Activated CD8-positive, alpha-beta T cell treated with anti-CD3 and anti-CD28 coated beads for 36 hours (primary cell): ENCODE measurements around the gene NAPA. TPM values are rescaled to one million over a fixed set of nuclear protein-coding genes. Genes with fewer than 3 reads are reported as not detected.

ENCODE experiments used
- ATAC-seq: fragments of 200-7000 bp; cut with Tn5 transposase; one replicate; pipeline ENCODE4 v1.10.0; 2021; ENCODE audit warnings: mild to moderate bottlenecking, moderate library complexity
- CTCF ChIA-PET: fragments of 350-600 bp; sonication (Branson Sonifier 250); formaldehyde crosslinking; loops from one replicate; lab custom pipeline; 2021; ENCODE audit warnings: antibody characterized with exemption; lab: Charles Lee
- POLR2A ChIA-PET: fragments of 350-600 bp; sonication (Branson Sonifier 250); formaldehyde crosslinking; loops from one replicate; lab custom pipeline; 2021; ENCODE audit warnings: antibody characterized with exemption; lab: Charles Lee
- DNase-seq: peaks from one replicate; pipeline ENCODE4 v3.0.0-alpha.2; 2020
- H3K27ac Mint-ChIP-seq: one replicate; pipeline ENCODE4 v1.8.0; 2021; ENCODE audit warnings: mild to moderate bottlenecking, mixed read lengths
- H3K27me3 Mint-ChIP-seq: one replicate; pipeline ENCODE4 v1.8.0; 2021; ENCODE audit warnings: mixed read lengths
- H3K36me3 Mint-ChIP-seq: one replicate; pipeline ENCODE4 v1.8.0; 2021; ENCODE audit warnings: low read depth, mixed read lengths
- H3K4me1 Mint-ChIP-seq: one replicate; pipeline ENCODE4 v1.8.0; 2021; ENCODE audit warnings: low read depth, mixed read lengths
- H3K4me3 Mint-ChIP-seq: one replicate; pipeline ENCODE4 v1.8.0; 2021; ENCODE audit warnings: mild to moderate bottlenecking, moderate library complexity, mixed read lengths
- H3K9me3 Mint-ChIP-seq: one replicate; pipeline ENCODE4 v1.8.0; 2021; ENCODE audit warnings: mixed read lengths
- CTCF ChIP-seq: fragments of 200-600 bp; IDR thresholded peaks from one replicate; pipeline ENCODE4 v1.8.0; 2022; ENCODE audit warnings: antibody characterized with exemption, mild to moderate bottlenecking
- intact Hi-C: fragments of 100-400 bp; cut with micrococcal nuclease; formaldehyde crosslinking; loops from one replicate; pipeline ENCODE4 v1.10.0; 2022
- total RNA-seq, 2 experiments: library from RNA; stranded (reverse); gene quantifications; one replicate each; pipeline ENCODE4 v1.2.3, GENCODE V29; 2021

The NAPA gene
- total RNA-seq, 2 experiments from 2014 or later: 43.9 to 47.2 TPM

- H3K9me3 Mint-ChIP-seq: no peaks in the 10 kb centered on the region
These were observed 17.0 kb upstream of the NAPA start for GRCh38 chr19:47531640-47532387.

GRCh38 chr19:47529018-47529742 is 14.3 kb upstream of the NAPA start:
- POLR2A ChIA-PET: interaction anchor here (1.3 to 1.6 kb wide), 2 partner anchors 14 to 45 kb away, joined by 3 to 4 read pairs; partner anchors contain the start of gene KPTN
- Mint-ChIP-seq H3K27me3 (no peaks in the 10 kb centered on the region), H3K9me3 (no peaks in the 10 kb centered on the region), H3K36me3 (no peaks in the 10 kb centered on the region), H3K27ac (no peak overlapping the region), H3K4me3 (no peak overlapping the region), H3K4me1 (no peaks in the 10 kb centered on the region)
- no peak for ATAC-seq
- intact Hi-C loops: no loop called here
- no peak for DNase-seq
- no peak for TF ChIP-seq CTCF
- CTCF ChIA-PET: interaction anchor here (0.7 kb wide), 1 partner anchor 13 kb away, joined by 3 read pairs; no protein-coding TSS in a partner anchor

More at GRCh38 chr19:47531640-47532387, 17.0 kb upstream of the NAPA start:
- Mint-ChIP-seq H3K36me3 (no peaks in the 10 kb centered on the region), H3K27me3 (no peaks in the 10 kb centered on the region), H3K4me1 (no peaks in the 10 kb centered on the region), H3K4me3 (no peak overlapping the region), H3K27ac (no peak overlapping the region)
- POLR2A ChIA-PET: interaction anchor here (1.3 kb wide), 1 partner anchor 15 kb away, joined by 5 read pairs; no protein-coding TSS in a partner anchor
- intact Hi-C loops: no loop called here
- ATAC-seq: no peak
- TF ChIP-seq CTCF: no peak
- DNase-seq: no peak
- CTCF ChIA-PET: interaction anchor here (0.8 to 1.2 kb wide), 3 partner anchors 16 to 183 kb away, joined by 3 read pairs; no protein-coding TSS in a partner anchor

- Mint-ChIP-seq H3K27ac (no peak overlapping the region), H3K9me3 (no peaks in the 10 kb centered on the region), H3K36me3 (no peaks in the 10 kb centered on the region), H3K4me3 (no peak overlapping the region), H3K27me3 (peaks cover 5% of the 10 kb centered on the region), H3K4me1 (peaks cover 5% of the 10 kb centered on the region)
- CTCF ChIA-PET: no interaction called here
- ATAC-seq (no peak), DNase-seq (no peak)
- no peak for TF ChIP-seq CTCF
- POLR2A ChIA-PET: no interaction called here
- intact Hi-C loops: no loop called here
These were observed 11.9 kb upstream of the NAPA start for GRCh38 chr19:47526798-47527197.

- no peaks in the 10 kb centered on the region for H3K36me3 Mint-ChIP-seq
- ATAC-seq (no peak), DNase-seq (no peak)
- intact Hi-C loops: no loop called here
- no peak for TF ChIP-seq CTCF
- peaks cover 7% of the 10 kb centered on the region for H3K27me3 Mint-ChIP-seq
- H3K9me3 Mint-ChIP-seq: no peaks in the 10 kb centered on the region
- H3K4me3 Mint-ChIP-seq: no peak overlapping the region
- peaks cover 19% of the 10 kb centered on the region for H3K4me1 Mint-ChIP-seq
- ChIA-PET POLR2A (interaction anchor here (0.9 to 1.1 kb wide), 2 partner anchors 14 to 23 kb away, joined by 3 to 4 read pairs; no protein-coding TSS in a partner anchor), CTCF (interaction anchor here (1.4 to 1.9 kb wide), 4 partner anchors 8 to 174 kb away, joined by 4 to 8 read pairs (median 4); partner anchors contain the start of gene NAPA)
- no peak overlapping the region for H3K27ac Mint-ChIP-seq
These were observed 8.6 kb upstream of the NAPA start for GRCh38 chr19:47523473-47523872.
